Right cardiac atrium (tissue), 5 donors: Measurements from ENCODE around the gene ACTN4. TPM values are rescaled to one million over a fixed set of nuclear protein-coding genes. Genes with fewer than 3 reads are reported as not detected.

Source experiments
- ATAC-seq, 2 donors: fragments of 200-7000 bp; cut with Tn5 transposase; one replicate each; pipeline versions ENCODE4 v1.8.0 to v1.9.1; 2020; ENCODE audit warnings: moderate library complexity in 2 of 2, mild to moderate bottlenecking in 1 of 2
- DNase-seq, 3 donors: peaks; one replicate each; pipeline ENCODE4 v3.0.0-alpha.2; 2020
- H3K27ac ChIP-seq: one replicate; pipeline ENCODE4 v1.5.1; 2013; ENCODE audit warnings: mild to moderate bottlenecking, low read length, control low read depth, moderate library complexity
- H3K27me3 ChIP-seq: one replicate; pipeline ENCODE4 v1.6.1; 2013; ENCODE audit not compliant: control insufficient read depth, insufficient read depth
- H3K4me1 ChIP-seq: one replicate; pipeline ENCODE4 v1.6.1; 2013; ENCODE audit warnings: low read length; ENCODE audit not compliant: control insufficient read depth, insufficient read depth
- H3K4me3 ChIP-seq: one replicate; pipeline ENCODE4 v1.5.1; 2013; ENCODE audit warnings: low read length, control low read depth
- H3K9me3 ChIP-seq: one replicate; pipeline ENCODE4 v1.6.1; 2013; ENCODE audit warnings: low read length; ENCODE audit not compliant: control insufficient read depth
- whole genome bisulfite sequencing: extraction: QIAGEN DNeasy Blood & Tissue Kit; methylation state at CpG from one replicate; pipeline ENCODE4 v1.1.7; 2013; 5-methylcytosine and 5-hydroxymethylcytosine counted together
- intact Hi-C, 4 donors: fragments of 100-400 bp; cut with DNase I; formaldehyde crosslinking; loops; one replicate each; pipeline versions ENCODE4 v1.11.0 to v1.14.0; 2022 to 2023
- polyA plus RNA-seq: library from polyadenylated mRNA; stranded (reverse); fragments of 200-250 nt; gene quantifications from one replicate; pipeline ENCODE4 v1.2.3, GENCODE V29; 2013
- total RNA-seq, 4 donors: library from RNA; stranded (reverse); fragmentation: NEBNext Ultra II Directional; extraction: Animal tissue kit (Norgen Biotek cat#: 25700); gene quantifications; one replicate each; pipeline ENCODE4 v1.2.1, GENCODE V29; 2021
- donor health status: healthy with polysubstance abuse.
- donor health status: DM: no; HTN: yes; CAD: no.
- donor health status: DM: no; HTN: no; CAD: no.
- donor health status: DM: no; HTN: yes; CAD: no; lungs with severe emphysema.
- donor health status: DM: yes; HTN: yes; CAD: no.

The ACTN4 gene
- total and polyA plus RNA-seq, 5 donors: 87.4 to 226 (median 119) TPM

- 79% methylated on average over 37 of the region's 37 CpGs for WGBS
- intact Hi-C loops: loop anchor here in 1 of 4 donors (5.0 kb wide), 1 partner anchor 77 kb away; no protein-coding TSS in a partner anchor
- DNase-seq: peak; percentile 28 to 71 (median 59)
Measured at GRCh38 chr19:38728752-38729541, 81.5 kb downstream of the ACTN4 start.

GRCh38 chr19:38729653-38730469, 82.4 kb downstream of the ACTN4 start:
- H3K4me1 ChIP-seq: no peaks in the 10 kb centered on the region
- ATAC-seq: peak; percentile 35 to 40
- H3K9me3 ChIP-seq: no peaks in the 10 kb centered on the region
- WGBS: 68% methylated on average over 17 of the region's 17 CpGs
- no peaks in the 10 kb centered on the region for H3K27me3 ChIP-seq
- peak; percentile 80 to 91 (median 90) for DNase-seq
- no peak overlapping the region for H3K4me3 ChIP-seq
- intact Hi-C loops: loop anchor here in 1 of 4 donors (5.0 kb wide), 1 partner anchor 78 kb away; no protein-coding TSS in a partner anchor
- H3K27ac ChIP-seq: no peak overlapping the region

More at GRCh38 chr19:38728752-38729541, 81.5 kb downstream of the ACTN4 start:
- no peaks in the 10 kb centered on the region for H3K27me3 ChIP-seq
- no peak overlapping the region for H3K27ac ChIP-seq
- H3K4me3 ChIP-seq: no peak overlapping the region
- H3K4me1 ChIP-seq: no peaks in the 10 kb centered on the region
- ATAC-seq: peak in 1 of 2 donors; percentile 1
- H3K9me3 ChIP-seq: no peaks in the 10 kb centered on the region

- H3K27ac ChIP-seq: no peak overlapping the region
- ATAC-seq: no peak
- H3K9me3 ChIP-seq: no peaks in the 10 kb centered on the region
- 87% methylated on average over 7 of the region's 7 CpGs for WGBS
- H3K27me3 ChIP-seq: no peaks in the 10 kb centered on the region
- peak in 1 of 3 donors; percentile 48 for DNase-seq
- intact Hi-C loops: no loop called here
- no peak overlapping the region for H3K4me3 ChIP-seq
- H3K4me1 ChIP-seq: no peaks in the 10 kb centered on the region
Measured at GRCh38 chr19:38730470-38730730, 83.0 kb downstream of the ACTN4 start.

- ATAC-seq: no peak
- H3K9me3 ChIP-seq: no peaks in the 10 kb centered on the region
- H3K27ac ChIP-seq: no peak overlapping the region
- peak; percentile 22 to 65 (median 42) for DNase-seq
- H3K4me1 ChIP-seq: no peaks in the 10 kb centered on the region
- 88% methylated on average over 19 of the region's 19 CpGs for WGBS
- H3K4me3 ChIP-seq: no peak overlapping the region
- no peaks in the 10 kb centered on the region for H3K27me3 ChIP-seq
- intact Hi-C loops: no loop called here
Measured at GRCh38 chr19:38730731-38731589, 83.5 kb downstream of the ACTN4 start.

GRCh38 chr19:38731654-38732301, 84.3 kb downstream of the ACTN4 start:
- DNase-seq (peak in 1 of 3 donors; percentile 53), ATAC-seq (no peak)
- WGBS: 55% methylated on average over 10 of the region's 10 CpGs
- Histone ChIP-seq H3K9me3 (no peaks in the 10 kb centered on the region), H3K4me1 (no peaks in the 10 kb centered on the region), H3K27me3 (no peaks in the 10 kb centered on the region), H3K27ac (peak overlapping the region; percentile 6), H3K4me3 (no peak overlapping the region)
- intact Hi-C loops: no loop called here

- H3K27ac ChIP-seq: no peak overlapping the region
- no peaks in the 10 kb centered on the region for H3K9me3 ChIP-seq
- no peaks in the 10 kb centered on the region for H3K4me1 ChIP-seq
- DNase-seq (no peak), ATAC-seq (no peak)
- intact Hi-C loops: no loop called here
- H3K27me3 ChIP-seq: no peaks in the 10 kb centered on the region
- 91% methylated on average over 1 of the region's 1 CpG for WGBS
- no peak overlapping the region for H3K4me3 ChIP-seq
Measured at GRCh38 chr19:38733241-38733492, 85.7 kb downstream of the ACTN4 start.

- DNase-seq: peak in 2 of 3 donors; percentile 26 to 37
- no peaks in the 10 kb centered on the region for H3K27me3 ChIP-seq
- ATAC-seq: no peak
- peak overlapping the region; percentile 5 for H3K27ac ChIP-seq
- intact Hi-C loops: no loop called here
- no peaks in the 10 kb centered on the region for H3K9me3 ChIP-seq
- WGBS: 68% methylated on average over 6 of the region's 6 CpGs
- H3K4me3 ChIP-seq: no peak overlapping the region
- no peaks in the 10 kb centered on the region for H3K4me1 ChIP-seq
Measured at GRCh38 chr19:38733493-38734175, 86.2 kb downstream of the ACTN4 start.

GRCh38 chr19:38734176-38734425, 86.7 kb downstream of the ACTN4 start:
- no peak for ATAC-seq
- Histone ChIP-seq H3K27ac (no peak overlapping the region), H3K9me3 (no peaks in the 10 kb centered on the region), H3K4me3 (no peak overlapping the region), H3K27me3 (no peaks in the 10 kb centered on the region), H3K4me1 (no peaks in the 10 kb centered on the region)
- no peak for DNase-seq
- intact Hi-C loops: no loop called here
- 59% methylated on average over 4 of the region's 4 CpGs for WGBS

- H3K4me1 ChIP-seq: no peaks in the 10 kb centered on the region
- H3K4me3 ChIP-seq: no peak overlapping the region
- H3K27me3 ChIP-seq: no peaks in the 10 kb centered on the region
- ATAC-seq: peak; percentile 1 to 6
- intact Hi-C loops: no loop called here
- peak in 2 of 3 donors; percentile 38 to 61 for DNase-seq
- no peaks in the 10 kb centered on the region for H3K9me3 ChIP-seq
- peak overlapping the region; percentile 24 for H3K27ac ChIP-seq
- WGBS: 55% methylated on average over 13 of the region's 13 CpGs
Measured at GRCh38 chr19:38734426-38735256, 87.2 kb downstream of the ACTN4 start.

GRCh38 chr19:38735257-38735686, 87.8 kb downstream of the ACTN4 start:
- intact Hi-C loops: no loop called here
- Histone ChIP-seq H3K4me1 (no peaks in the 10 kb centered on the region), H3K4me3 (no peak overlapping the region), H3K27ac (no peak overlapping the region), H3K9me3 (no peaks in the 10 kb centered on the region), H3K27me3 (no peaks in the 10 kb centered on the region)
- ATAC-seq (peak in 1 of 2 donors; percentile 1), DNase-seq (peak in 2 of 3 donors; percentile 34 to 76)
- 27% methylated on average over 18 of the region's 18 CpGs for WGBS
